GM19324 (cell line): ENCODE data around the gene TSPAN2.

ENCODE experiments used
- ATAC-seq: cut with Tn5 transposase; IDR thresholded peaks from one replicate; pipeline ENCODE4 v1.9.1; 2021; ENCODE audit warnings: mild to moderate bottlenecking, moderate library complexity; ENCODE audit not compliant: unreplicated experiment, low FRiP score

Gene TSPAN2

DNA sequence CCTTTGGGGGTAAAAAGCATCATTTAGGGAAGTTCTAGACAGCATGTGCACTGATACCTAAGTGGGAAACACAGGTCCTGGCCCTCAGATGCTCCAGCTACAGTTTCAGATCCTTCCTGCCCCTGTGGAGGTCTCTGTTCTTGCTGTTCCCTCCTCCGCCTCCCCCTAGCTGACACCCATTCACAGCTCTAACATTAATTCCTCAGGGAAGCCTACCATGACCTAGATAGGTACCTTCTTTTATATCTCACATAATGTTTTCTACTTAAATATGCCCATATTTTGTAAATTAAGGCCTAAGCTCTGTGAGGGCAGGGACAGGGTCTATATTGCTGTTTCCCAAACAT, 11.3 kb downstream of the TSPAN2 start:
- no peak for ATAC-seq

- ATAC-seq, result no peak
Observed at GRCh38 chr1:115077286-115077983, 11.9 kb downstream of the TSPAN2 start.

- ATAC-seq, result no peak
Observed at GRCh38 chr1:115076384-115076915, 12.9 kb downstream of the TSPAN2 start.

- no peak for ATAC-seq
Observed at GRCh38 chr1:115074839-115075534, 14.3 kb downstream of the TSPAN2 start.

- ATAC-seq, result no peak
Observed at GRCh38 chr1:115073298-115074087, 15.8 kb downstream of the TSPAN2 start.

GRCh38 chr1:115071012-115071664, 18.2 kb downstream of the TSPAN2 start:
- ATAC-seq, result no peak

- no peak for ATAC-seq
Observed at GRCh38 chr1:115069659-115070308, 19.5 kb downstream of the TSPAN2 start.

GRCh38 chr1:115068826-115069585, 20.3 kb downstream of the TSPAN2 start:
- ATAC-seq, result no peak

DNA sequence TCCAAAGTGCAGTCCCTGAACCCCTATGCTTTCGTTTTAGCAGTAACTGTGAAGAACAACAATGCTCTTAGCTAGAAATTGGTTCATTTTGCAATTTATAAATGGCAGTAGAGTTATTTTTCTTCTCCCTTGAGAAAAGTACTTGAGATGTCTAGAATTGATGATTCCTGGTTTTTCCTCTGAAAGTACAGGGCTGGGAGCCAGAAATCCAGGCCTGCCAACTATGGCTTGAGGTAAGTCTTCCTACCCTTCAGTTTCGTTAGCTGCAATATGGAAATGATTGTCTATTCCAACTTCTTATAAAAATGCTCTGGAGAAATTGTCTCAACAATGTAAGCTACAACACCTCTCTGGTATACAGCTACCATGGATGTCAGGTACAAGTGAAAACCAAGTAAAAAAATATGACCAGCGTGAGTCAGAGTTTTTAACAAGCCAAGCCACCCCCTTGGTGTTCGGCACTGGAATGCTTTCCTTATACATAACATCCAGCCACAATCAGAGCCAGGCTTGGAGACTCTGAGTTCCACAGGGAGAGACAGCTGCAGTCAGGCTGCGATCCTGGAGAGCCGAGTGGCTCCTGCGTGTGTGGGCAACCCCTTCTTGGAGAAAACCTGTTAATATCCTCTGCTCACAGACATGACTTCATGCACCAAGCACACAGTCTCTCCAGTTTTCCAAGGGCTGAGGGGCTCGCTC, 22.0 kb downstream of the TSPAN2 start:
- no peak for ATAC-seq

GRCh38 chr1:115065021-115065420, 24.3 kb downstream of the TSPAN2 start:
- no peak for ATAC-seq

DNA sequence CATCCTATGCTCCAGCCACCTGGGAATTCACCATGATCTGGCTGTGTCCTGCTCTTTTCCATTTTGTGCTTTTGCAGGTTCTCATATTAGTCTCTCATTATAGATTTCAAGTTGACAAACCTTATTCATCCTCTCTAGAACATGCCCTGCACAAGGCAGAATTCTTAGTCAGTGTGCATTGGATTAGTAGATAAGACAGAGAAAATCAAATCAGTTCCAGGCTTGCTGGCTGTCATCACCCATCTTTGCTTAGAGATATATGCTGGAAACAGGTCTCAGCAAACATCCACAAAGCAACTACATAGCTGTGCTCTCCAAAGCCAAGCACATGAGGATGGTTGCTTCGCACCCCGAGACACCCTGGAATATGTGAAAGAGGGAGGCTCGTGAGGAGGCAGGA, 24.8 kb downstream of the TSPAN2 start:
- no peak for ATAC-seq

DNA sequence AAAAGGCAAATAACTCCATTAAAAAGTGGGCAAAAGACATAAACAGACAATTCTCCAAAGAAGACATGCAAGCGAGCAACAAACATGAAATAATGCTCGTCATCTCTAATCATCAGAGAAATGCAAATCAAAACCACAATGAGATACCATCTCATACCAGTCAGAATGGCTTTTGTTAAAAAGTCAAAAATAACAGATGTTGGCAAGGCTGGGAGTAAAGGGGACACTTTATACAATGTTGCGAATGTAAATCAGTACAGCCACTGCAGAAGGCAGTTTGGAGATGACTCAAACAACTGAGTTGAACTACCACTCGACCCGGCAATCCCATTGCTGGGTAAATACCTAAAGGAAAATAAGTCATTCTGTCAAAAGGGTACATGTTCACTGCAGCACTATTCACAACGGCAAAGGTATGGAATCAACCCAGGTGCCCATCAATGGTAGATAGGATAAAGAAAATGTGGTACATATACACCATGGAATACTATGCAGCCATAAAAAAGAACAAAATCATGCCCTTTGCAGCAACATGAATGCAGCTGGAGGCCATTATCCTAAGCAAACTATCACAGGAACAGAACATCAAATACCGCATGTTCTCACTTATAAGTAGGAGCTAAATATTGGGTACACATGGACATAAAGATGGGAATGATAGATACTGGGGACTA, 25.9 kb downstream of the TSPAN2 start:
- no peak for ATAC-seq

GRCh38 chr1:115062542-115063004, 26.7 kb downstream of the TSPAN2 start:
- no peak for ATAC-seq

GRCh38 chr1:115060501-115060900, 28.8 kb downstream of the TSPAN2 start:
- ATAC-seq, result no peak

GRCh38 chr1:115059316-115059715, 30.0 kb downstream of the TSPAN2 start:
- no peak for ATAC-seq

GRCh38 chr1:115057661-115058254, 31.5 kb downstream of the TSPAN2 start:
- no peak for ATAC-seq

- no peak for ATAC-seq
Observed at GRCh38 chr1:115056395-115056798, 32.9 kb downstream of the TSPAN2 start.
